Adrenal gland (tissue), 5 donors: ENCODE data around the gene KRTAP4-12.
"Not testable (repeated sequence)": the region's sequence is repeated elsewhere in the genome, so short reads cannot be mapped to it uniquely, and the experiment has no call there.

ENCODE experiments used
- CTCF ChIP-seq, 6 experiments: fragments of 450-650 bp in 4 of 6; fragments of 200-600 bp in 2 of 6; sonication (generic) in 1 of 6; IDR thresholded peaks; 1 replicate in 5 of 6; 2 replicates in 1 of 6; pipeline versions ENCODE4 v1.5.1 to v1.8.0; 2016 to 2021; ENCODE audit warnings: antibody characterized with exemption in 6 of 6, mild to moderate bottlenecking in 2 of 6, moderate library complexity in 1 of 6
- POLR2A ChIP-seq, 2 donors: fragments of 450-650 bp; IDR thresholded peaks; one replicate each; pipeline ENCODE4 v1.6.1; 2017; ENCODE audit warnings: antibody characterized with exemption in 2 of 2, mild to moderate bottlenecking in 2 of 2, moderate library complexity in 1 of 2
- donor health status: DM: no; HTN: no; CAD: no.

DNA sequence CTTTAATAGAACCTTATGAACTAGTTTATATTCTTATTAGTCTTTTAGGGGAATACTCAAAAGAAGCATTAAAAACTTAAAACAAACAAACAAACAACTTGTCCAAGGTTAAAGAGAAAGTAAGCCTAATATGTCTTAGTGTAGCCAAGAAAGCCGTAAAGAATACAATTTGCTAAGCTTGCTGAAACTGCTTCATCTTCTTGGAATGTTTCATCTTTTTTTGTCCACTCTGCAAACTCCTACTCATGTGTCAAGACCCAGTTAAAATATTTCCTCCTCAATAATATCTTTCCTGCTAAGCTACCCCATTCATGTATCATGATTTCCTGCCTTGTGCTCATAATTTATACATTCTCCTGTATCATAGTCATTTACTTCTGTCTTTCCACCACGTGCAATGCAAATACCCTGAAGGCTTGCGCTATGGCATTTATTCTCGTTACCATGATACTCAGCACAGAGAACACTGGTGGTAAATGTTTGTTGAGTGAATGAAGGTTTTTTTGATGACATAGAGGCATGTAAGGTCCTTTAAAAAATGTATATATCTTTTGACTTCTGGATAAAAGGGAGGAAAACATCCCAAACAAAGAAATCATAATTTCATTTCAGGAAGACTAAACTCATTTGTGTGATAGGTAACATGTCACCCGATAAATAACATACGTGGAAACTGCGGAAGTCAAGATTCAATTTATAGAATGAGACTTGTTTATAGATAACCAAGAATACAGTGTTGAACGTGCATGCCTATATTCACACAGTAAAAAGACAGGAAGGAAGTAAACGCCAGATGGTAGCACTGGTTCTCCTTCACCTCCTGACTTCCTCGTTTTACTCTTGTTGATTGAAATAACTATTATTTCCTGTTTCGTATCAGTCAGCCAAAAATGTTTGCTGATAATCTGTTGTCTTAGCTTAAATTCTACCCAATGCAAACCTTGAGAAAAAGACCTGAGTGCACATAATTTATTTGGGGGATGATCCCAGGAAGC, 4.0 kb downstream of the KRTAP4-12 start:
- TF ChIP-seq CTCF, POLR2A (IDR thresholded peaks at IDR 0.05): not testable (repeated sequence)
